ENCODE measurements around the gene SUSD1.

The SUSD1 gene

GRCh38 chr9:112041536-112042243 lies 133.4 kb downstream of the SUSD1 start:
- DNase-seq (ENCODE audit: low read depth) = peak; percentile 100

GRCh38 chr9:112041199-112041535 lies 133.9 kb downstream of the SUSD1 start:
- no peak for DNase-seq (ENCODE audit: low read depth)

- no peak for DNase-seq (ENCODE audit: low read depth)
These were observed 137.1 kb downstream of the SUSD1 start for GRCh38 chr9:112038017-112038408.

GRCh38 chr9:112037281-112038016 lies 137.6 kb downstream of the SUSD1 start:
- peak; percentile 88 for DNase-seq (ENCODE audit: low read depth)

DNA sequence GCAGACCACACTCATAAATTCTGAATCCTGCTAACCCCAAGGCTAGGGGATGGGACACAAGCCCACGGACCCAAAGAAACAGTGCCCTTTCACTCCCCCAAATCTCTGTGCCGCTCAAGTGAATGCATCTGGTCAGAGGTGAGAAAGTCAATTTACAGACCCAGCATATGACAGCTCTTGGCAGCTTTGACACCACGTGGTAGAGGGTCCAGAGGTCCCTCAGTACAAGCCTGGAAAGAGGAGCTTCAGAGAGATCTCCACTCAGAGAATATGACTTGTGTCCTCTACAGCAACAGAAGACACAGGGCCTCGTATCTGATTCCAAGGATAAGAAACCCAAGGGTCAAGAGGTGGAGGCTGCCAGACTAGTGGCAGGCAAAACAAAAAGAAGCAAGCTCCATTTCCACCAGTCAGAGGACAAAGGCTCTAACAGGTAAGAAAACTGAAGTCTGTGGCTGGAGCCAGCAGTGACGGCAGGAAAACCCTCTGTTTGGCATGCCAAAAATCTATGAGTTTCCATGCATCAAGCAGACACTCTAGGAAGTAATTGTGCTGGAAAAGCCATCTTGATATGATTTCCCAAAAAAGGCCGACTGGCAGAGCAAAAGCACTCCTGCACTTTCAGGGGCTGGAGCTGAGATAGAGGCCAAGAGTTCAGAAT lies 139.8 kb downstream of the SUSD1 start:
- DNase-seq (ENCODE audit: low read depth) = no peak

DNA sequence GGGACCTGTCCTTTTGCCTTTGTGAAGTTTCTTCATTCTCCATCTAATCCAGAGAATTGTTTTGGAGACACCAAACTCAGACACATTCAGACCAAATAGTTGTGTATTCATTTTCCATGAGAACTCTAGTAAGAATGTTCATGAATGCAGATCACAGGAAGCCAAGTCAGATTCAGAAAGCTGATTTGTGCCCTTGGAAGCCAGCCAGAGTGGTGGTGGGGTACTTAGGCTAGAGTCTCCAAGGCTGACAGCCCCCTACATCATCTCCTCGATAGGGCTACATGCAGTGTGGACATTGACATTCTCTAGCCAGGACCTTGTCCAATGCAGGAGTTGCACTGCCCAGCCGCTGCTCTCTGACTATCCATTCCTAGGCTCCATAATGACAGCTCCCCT lies 140.9 kb downstream of the SUSD1 start:
- peak; percentile 47 for DNase-seq (ENCODE audit: low read depth)

GRCh38 chr9:112033237-112034215 lies 141.6 kb downstream of the SUSD1 start:
- no peak for DNase-seq (ENCODE audit: low read depth)

- DNase-seq (ENCODE audit: low read depth) = peak; percentile 70
These were observed 142.4 kb downstream of the SUSD1 start for GRCh38 chr9:112032743-112033142.

GRCh38 chr9:112032009-112032408 lies 143.1 kb downstream of the SUSD1 start:
- DNase-seq (ENCODE audit: low read depth) = no peak

DNA sequence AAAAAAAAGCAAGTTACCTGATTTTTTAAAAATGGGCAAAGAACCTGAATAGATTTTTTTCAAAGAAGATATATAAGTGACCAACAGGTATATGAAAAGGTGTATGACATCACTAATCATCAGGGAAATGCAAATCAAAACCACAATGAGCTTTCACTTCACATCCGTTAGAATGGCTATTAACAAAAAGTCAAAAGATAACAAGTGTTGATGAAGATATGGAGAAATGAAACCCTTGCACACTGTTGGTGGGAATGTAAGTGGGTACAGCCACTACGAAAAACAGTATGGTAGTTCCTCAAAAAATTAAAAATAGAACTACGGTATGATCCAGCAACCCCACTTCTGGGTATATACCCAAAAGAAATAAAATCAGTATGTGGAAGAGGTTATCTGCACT lies 143.7 kb downstream of the SUSD1 start:
- DNase-seq (ENCODE audit: low read depth) = no peak

DNA sequence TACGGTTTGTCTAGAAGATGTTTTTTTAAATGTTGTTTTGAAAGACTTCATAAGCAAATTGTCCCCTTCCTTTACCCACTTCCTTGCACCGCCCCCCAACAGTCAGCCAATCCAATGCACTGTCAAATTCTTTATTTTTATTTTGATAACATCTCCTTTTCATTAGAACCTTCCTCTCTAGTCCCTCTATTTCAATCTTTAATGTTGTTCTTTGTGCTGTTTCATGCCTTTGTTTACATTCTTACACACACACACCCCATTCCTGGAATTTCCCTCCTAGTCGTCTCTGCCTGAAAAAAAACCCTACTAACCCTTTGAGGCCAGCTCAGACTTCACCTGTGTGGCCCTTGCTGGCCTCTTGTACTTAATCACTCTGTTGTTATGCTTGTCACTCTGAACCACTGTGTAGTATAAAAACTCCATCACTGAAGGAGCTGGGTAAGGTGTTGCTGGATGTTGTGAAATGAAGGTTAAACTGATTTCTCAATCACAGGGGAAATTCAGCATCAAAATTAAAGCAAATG lies 145.1 kb downstream of the SUSD1 start:
- DNase-seq (ENCODE audit: low read depth) = peak; percentile 89

- no peak for DNase-seq (ENCODE audit: low read depth)
These were observed 146.6 kb downstream of the SUSD1 start for GRCh38 chr9:112028242-112029221.

DNA sequence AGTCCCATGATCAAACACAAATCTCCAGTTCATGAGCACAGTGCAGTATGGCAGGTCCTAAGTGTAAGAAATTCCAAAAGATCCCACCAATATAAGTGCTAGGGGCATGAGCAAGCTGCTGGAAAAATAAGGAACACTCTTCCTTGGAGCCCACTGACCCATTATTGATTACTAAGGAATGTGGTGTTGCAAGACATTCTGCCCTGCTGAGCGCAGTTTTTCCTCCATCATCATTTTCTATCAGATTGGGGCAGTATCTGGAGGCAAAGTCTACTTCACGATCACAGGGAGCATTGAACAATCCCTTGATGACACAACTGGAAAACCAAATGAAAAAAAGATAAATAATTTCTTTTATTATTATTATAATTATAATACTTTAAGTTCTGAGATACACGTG lies 149.2 kb downstream of the SUSD1 start:
- no peak for DNase-seq (ENCODE audit: low read depth)

- DNase-seq (ENCODE audit: low read depth) = no peak
These were observed 153.4 kb downstream of the SUSD1 start for GRCh38 chr9:112021742-112022141.

DNA sequence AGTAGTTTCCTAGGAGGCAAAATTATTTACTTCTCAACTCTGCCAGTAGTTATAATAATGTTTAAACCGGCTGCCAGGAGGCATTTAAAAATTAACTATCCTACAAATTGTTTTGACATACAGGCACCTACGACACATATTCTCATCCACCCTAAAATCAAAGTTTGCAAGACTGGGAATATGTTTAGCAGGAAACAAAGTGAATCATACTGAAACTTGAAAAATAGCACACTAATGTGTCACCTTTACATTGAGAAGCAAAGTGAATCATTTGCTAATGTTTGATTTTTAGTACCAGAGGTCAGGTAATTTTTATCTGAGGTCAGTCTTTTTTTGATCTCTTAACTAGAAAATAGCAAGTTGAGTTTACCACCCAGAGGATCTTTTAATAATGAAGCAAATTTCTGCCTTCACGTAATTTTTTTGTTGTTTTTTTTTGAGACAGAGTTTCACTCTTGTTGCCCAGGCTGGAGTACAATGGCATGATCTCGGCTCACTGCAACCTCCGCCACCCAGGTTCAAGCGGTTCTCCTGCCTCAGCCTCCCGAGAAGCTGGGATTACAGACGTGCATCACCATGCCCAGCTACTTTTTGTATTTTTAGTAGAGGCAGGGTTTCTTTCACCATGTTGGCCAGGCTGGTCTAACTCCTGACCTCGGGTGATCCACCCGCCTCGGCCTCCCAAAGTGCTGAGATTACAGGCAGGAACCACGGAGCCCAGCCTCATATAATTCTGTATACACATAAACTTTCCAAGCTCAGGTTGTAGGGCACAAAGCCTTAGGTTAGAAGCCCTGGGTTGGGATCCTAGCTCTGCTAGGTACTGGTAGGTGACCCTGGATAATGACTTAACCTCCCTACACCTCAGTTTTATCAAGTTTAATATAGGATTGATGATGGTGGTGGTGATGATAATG lies 154.2 kb downstream of the SUSD1 start:
- peak; percentile 86 for DNase-seq (ENCODE audit: low read depth)

DNA sequence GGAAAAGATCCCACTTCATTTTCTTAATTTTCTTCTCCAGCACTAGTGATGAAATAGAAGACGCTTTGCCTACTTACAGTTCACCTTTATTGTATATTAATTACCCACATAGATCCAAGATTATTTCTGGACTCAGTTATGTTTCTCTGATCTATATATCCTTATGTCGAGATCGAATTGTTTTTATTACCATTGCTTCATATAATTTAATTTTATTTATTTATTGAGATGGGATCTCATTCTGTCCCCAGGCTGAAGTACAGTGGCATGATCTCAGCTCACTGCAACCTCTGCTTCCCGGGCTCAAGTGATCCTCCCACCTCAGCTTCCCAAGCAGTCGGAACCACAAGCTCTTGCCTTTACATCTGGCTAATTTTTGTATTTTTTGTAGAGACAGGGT lies 157.2 kb downstream of the SUSD1 start:
- DNase-seq (ENCODE audit: low read depth) = no peak

DNA sequence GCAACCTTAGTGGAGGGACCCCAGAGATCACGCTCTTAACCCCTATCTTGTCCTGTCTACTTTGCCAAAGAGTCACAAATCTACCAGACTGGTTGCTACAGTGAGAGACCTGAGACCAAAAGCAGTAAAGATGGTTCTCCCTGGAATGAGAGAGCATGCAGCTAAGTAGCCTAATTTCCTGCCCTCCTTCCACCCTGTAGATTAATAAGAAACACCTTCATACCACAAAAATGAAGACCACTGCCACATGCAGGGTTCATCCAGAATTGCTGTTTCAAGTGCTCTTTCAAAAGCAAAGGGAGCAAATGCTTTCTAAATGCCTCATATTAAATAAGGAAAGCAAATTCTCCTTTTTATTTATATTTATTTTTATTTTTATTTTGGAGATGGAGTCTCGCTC lies 159.4 kb downstream of the SUSD1 start:
- no peak for DNase-seq (ENCODE audit: low read depth)

GRCh38 chr9:112015149-112015548 lies 159.9 kb downstream of the SUSD1 start:
- no peak for DNase-seq (ENCODE audit: low read depth)

- DNase-seq (ENCODE audit: low read depth) = no peak
These were observed 161.8 kb downstream of the SUSD1 start for GRCh38 chr9:112013266-112013665.
